ENCODE data around the gene SUFU.

- TF ChIP-seq SUZ12 (IDR thresholded peaks at IDR 0.05) (no peak), PKNOX1 (IDR thresholded peaks at IDR 0.05) (no peak), FOXM1 (IDR thresholded peaks at IDR 0.05; ENCODE audit: borderline replicate concordance) (no peak), FOXA1 (IDR thresholded peaks at IDR 0.05) (no peak), ELF4 (IDR thresholded peaks at IDR 0.05) (no peak)
Observed at GRCh38 chr10:102475451-102476040, 28.2 kb upstream of the SUFU start.
